HG03064 (cell line): ENCODE measurements around the gene RIMBP2.
"Not testable (repeated sequence)": the region's sequence is repeated elsewhere in the genome, so short reads cannot be mapped to it uniquely, and the experiment has no call there.

Experiments used
- ATAC-seq: cut with Tn5 transposase; IDR thresholded peaks from one replicate; pipeline ENCODE4 v1.9.1; 2021; ENCODE audit warnings: low read depth; ENCODE audit not compliant: unreplicated experiment

RIMBP2 gene

DNA sequence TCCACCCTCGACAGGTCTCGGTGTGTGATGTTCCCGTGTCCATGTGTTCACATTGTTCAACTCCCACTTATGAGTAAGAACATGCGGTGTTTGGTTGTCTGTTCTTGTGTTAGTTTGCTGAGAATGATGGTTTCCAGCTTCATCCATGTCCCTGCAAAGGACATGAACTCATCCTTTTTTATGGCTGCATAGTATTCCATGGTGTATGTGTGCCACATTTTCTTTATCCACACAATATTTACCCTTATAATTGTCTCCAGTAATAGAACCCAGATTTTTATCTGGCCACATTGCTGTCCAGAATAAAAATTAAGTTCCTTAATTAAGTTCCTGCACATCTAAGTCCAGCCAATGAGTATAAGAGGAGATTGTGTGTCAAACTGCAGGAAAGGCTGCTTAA lies 22.3 kb upstream of the RIMBP2 start:
- ATAC-seq, result not testable (repeated sequence)

DNA sequence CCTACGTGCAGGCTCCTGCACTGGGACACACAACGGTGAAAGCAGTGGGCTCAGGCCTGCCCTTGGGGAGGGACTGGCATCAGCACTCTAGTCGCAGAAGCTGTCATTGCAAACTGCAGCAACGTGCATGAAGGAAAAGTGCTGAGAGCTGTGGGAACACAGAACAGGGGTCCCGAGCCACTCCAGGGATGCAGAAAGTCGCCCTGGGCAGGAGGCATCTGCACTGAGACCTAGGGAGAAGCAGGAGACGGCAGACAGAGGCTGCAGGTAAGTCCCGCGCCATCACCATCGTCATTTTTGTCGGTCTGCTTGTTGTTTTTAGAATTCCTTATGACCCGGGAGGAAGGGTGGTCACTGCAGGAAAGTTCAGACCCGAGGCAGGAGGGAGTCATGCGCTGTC lies 21.6 kb upstream of the RIMBP2 start:
- no peak for ATAC-seq

DNA sequence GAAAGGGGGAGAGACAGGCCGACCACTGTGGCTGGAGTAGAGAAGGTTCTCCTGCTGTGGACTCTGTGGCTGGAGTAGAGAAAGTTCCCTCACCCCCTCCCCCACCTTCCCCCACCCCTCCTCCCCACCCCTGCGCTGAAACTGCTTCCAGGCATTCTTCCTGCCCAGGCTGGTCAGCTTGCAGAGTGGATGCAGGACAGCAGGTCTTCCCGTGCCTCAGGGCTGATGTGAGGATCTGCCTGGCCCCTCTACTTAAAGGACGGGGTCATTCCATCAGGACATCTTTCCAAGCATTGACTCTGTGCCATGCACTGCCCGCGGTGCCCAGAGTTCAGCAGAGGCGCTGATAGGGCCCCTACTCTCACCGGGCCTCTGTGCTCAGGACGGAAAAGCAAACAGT lies 13.2 kb upstream of the RIMBP2 start:
- ATAC-seq, result no peak

DNA sequence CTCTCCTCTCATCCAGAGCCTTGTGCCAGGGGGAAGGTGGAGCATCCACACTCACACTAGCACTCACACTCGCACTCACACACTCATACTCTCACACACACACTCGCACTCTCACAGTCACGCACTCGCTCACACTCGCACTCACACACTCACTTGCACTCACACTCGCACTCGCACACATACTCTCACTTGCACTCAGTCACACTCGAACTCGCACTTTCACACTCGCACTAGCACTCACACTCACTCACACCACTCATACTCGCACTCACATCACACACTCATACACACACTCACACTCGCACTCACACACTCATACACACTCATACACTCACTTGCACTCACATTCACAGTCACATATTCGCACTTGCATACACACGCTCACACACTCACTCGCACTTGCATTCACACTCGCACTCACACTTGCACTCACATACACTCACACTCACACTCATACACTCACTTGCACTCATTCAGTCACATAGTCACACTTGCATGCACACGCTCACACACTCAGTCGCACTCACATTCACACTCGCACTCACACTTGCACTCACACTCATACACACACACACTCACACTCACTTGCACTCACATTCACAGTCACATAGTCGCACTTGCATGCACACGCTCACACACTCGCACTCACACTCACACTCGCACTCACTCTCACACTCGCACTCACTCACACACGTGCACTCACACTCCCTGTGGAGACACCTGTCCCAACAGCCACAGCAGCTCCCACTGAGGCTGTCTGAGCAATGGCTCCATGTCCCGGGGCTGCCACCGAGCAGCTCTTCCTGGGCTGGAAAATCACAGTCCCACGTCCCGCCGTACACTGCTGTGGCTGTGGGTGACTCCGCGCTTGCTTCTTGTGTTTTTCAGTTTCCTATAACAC lies 12.3 kb upstream of the RIMBP2 start:
- ATAC-seq, result no peak

DNA sequence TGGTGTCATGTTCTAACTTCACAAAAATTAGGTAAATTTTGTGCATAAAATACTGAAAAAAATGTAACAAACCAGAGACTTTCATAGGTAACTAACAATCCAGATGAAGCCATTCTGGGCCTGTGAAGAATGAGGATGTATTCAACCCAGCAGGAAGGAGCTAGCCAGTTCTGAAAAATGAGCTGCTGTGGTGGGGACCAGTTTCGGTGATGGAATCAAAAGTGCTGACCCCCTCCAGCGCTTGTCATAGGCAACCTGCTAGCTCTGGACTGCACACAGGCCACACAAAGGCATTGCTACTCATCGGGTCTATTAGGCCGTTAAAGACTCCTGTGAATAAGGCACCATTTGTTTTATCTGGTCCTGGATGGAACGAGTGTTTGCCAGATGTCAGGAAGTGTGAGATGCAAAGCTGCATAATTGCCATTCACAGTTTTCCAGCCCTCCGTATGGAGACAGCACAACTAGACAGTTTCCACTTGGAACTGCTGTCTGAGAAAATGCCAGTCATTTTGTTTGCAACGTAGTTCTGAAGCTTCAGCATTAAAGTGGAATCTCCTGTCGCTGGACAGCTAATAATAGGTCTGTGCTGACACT lies 3.3 kb upstream of the RIMBP2 start:
- ATAC-seq, result no peak

DNA sequence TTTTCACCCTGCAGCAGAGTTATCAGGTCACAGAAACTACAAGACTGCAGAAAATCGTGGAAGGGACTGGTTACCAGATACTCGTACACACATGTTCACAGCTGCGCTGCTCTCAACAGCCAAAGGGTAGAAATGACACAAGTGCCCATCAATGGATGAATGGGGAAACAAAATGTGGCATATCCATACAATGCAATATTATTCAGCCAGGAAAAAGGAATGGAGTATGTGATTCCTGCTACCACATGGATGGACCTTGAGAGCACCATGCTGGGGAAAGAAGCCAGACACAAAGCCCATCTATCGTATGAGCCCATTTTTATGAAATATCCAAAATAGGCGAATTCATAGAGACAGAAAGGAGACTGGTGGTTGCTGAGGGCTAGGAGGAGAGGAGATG lies 1.7 kb upstream of the RIMBP2 start:
- ATAC-seq, result no peak

DNA sequence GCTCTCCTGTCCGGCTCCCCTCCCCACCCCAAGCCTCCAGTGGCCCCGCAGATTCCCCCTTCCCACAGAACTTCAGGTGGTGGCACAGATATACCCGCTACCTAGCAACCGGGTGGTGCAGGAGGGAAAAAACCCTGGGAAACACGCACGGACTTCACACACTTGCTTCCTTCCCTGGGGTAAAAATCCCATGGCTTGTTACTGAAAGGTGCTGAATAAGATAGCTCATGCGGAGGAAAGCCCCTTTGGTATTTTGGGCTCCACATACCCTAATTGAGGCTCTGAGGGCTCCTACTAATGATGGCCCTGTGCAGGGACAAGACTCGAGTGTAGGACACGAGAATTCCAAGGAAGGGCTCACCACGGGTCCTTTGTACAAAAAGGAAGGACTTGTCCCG lies 869 bp upstream of the RIMBP2 start:
- ATAC-seq, result no peak

DNA sequence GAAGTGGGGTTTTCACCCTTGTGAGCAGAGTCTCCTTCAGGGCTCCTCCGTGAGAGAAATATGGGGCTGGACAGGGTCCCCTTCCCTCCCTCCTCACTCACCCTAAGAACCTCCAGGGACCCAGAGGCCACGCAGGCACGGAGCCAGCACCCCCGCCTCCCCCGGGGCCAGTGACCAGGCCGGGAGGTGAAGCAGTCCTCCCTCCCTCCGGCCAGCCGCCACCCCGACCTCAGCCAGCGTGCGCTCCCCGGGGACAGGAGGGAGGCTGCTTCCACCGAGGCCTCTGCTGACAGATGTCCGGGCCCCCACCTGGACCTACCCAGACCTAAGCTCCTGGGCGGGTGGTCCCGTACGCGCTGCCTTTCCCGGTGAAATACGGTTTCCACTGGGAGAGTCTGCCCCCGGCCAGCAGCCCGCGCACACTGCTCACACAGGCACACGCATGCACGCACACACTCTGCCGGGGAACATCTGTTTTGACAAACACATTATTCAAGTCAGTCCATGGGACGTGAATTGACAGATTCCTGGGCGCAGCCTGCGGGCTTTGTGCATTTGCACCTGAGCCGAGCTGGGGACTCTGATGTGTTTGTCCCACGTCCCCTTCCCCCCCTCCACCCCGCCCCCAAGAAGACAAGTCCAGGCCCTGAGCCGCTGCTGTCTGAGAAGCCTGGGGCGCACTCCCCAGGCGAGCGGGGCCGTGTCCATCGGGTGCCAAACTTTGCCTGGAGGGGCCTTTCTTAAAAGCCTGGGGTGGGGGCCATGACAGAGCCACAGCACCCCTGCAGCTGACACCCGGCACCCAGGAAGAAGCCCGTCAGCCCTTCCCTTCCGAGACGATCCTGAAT lies 725 bp downstream of the RIMBP2 start:
- no peak for ATAC-seq

DNA sequence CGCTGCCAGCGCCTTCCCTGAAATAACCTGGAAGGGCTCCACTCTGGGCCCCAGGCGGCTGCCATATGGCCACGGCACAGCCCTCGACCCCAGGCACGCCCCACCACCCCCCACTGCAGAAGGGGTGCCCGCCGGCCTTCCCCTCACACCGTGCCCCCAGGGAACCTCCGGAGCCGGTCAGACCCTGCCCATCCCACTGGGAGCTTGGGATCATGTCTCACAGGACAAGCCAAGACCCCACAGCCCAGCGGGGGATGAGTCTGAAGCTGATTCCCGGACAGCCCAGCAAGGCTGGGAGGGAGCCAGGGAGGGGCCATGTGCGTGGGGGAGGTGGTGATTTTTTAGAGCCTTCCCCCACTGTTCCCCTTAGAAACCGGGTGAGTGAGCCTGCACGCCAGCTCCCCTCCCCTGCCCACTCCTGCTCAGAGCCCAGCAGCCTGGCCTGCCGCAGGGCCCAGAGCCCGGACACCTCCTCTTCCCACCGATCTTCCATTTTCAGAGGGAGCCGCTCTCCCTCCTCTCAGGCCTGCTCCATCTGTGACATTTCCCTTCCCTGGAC lies 1.4 kb downstream of the RIMBP2 start:
- no peak for ATAC-seq

DNA sequence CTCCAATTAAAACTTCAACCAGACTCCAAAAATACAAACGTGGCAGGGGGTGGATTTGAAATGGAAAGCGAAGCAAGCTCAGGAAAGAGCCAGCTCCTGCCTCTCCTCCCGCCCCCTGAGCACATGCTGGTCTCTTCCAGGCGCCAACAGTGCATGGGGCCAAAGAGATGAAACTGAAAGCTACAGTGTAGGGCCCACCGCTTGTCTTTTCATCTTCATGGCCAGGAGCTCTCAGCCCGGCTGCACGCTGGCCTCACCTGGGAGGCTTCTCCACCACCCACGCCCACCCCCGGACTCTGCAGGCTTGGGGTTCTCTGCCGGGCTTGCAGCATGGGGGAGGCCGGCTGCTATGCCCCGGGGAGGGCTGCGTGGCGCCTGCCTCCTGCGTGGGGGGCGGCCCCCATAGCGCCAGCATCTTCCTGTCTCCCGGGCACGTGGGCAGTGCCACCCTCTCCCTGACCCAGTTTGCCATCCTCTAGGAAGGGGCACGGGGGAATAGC lies 2.0 kb downstream of the RIMBP2 start:
- no peak for ATAC-seq

DNA sequence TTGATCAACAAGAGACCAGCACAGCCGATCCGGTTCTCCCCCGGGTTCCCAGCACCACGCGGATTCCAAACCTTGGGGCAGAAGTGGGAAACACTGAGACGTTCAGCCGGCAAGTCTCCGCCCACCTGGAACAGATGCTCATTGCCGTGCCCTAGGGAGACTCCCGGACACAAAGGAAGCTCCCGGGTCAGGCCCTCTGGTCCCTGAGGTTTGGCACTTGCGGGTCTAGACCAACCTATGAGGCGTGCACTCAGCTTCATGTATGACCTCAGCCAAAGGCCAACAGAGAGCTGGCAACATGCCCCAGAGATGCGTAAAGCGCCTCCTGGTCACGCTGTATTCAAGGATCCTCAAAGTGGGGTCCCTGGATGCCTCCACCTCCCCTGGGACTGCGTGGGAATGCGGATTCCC lies 2.5 kb downstream of the RIMBP2 start:
- ATAC-seq, result no peak

DNA sequence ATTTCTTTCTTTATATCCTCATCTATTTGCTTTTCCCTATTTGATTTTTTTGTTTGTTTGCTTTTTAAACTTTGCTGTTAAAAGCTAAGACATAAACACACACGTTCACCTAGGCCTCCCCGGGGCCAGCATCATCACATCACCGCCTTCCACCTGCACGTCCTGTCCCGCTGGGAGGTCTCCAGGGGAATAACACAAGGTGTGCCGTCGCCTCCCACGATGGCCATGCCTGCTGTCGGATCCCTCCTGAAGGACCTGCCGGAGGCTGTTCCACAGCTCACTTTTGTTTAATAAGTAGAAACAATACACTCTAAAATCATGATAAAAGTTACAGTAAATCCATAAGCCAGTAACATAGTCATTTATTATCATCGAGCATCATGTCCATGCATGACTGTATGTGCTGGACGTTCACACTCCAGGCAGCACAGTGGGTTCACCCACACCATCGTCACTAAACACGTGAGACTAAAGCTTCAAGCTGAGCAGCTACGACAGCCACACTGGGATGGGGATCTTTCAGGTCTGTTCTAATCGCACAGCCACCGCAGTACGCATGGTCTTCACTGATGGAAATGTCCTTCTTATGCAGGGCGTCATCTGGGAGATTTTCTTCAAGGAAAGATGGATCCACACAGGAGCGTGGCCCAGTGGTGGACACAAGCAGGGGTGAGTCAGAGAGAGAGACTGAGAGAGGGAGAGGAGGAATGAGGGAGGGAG lies 3.6 kb downstream of the RIMBP2 start:
- ATAC-seq, result no peak

DNA sequence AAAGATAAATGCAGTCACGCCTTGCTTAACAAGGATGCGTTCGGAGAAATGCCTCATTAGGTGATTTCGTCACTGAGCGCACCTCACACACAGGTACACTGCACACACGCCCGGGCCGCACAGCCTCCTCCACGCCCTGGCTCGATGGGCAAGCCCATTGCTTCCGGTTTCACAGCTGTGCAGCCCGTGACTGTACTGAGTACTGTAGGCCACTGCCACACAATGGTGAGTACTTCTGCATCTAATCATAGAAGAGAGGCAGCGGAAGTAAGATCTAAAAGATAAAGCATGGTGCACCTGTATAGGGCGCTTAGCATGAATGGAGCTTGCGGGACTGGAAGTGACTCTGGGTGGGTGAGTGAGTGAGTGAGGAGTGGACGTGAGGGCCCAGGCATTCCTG lies 4.3 kb downstream of the RIMBP2 start:
- ATAC-seq, result no peak

DNA sequence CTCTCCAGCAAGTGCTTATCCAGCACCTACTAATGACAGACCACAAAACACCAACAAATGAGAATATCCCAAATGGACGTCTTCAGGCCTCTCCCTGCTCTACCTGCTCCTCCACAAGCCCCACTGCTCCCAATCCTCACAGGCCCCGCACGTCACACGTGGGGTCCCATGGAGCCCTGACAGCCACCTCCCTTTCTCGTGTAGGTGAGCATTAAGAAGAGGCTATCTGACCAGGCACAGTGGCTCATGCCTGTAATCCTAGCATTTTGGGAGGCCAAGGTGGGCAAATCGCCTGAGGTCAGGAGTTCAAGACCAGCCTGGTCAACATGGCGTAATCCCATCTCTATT lies 5.4 kb downstream of the RIMBP2 start:
- no peak for ATAC-seq

DNA sequence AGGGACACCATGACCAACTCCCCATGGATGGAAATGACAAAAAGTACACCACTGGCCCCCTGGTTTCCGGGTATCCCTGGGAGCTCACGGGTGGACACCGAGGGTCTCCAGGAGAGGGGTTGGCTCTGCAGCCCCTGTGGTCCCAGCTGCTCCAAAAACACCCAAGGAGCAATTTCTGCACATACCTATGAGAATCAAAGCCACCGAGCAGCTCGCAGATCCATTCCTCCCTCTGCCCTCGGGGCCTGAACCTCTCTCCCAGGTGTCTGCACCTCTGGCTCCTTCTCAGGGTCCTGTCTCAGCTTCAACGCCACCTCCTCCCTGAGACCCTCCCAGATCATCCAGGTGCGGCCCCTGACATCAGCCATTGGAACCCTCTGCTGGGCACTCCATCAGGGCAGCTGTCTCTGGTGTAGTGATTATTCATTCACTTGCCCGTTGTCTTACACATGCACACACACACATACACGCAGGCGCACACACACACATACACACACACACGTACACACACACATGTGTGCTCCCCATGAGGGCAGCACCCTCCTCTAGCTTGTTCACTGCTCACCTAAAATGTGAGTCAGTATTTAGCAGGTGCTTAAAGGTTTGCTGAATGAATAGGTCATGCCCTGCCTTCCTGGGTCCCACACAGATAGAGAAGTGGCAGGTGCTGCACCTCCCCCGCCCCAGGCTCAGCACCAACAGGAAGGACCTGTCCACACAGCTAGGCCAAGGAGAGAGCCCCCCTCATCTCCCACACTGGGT lies 5.9 kb downstream of the RIMBP2 start:
- ATAC-seq, result no peak

DNA sequence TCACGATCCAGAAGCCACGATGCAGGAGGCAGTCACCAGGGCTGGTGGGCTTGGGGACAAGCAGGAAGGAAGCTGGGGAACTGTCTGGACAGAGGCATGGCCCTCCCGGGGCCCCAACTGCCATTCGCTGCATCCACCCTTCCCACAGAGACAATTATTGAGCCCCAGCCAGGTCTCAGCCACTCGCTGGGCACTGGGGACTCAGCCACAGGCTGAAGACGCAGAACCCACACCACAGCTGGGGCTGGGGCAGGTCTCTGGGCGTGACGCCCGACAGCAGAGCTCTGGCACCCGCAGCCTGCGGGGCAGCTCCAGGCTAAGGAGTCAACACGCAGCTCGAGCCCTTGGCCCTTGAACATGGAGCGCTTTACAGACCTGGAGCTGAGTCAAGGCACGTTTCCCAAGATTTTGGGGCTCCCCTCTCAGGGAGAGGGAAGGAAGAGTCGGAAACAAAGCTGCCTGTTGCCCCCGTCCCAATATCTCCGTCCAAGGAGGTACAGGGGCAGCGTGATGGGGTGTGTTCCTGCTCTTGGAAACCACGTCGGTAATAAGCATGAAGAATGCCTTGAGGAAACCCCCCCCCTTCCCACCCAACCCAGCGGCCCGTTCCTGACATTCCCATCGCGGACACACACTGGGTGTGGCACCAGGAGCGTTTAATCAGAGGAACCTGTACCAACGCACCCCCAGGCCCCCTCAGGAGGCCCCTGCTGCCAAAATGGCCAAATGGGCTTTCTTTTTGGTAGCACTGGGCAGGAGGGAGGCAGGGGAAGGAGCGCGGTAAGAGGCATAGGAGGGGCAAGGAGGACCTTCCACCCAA lies 6.7 kb downstream of the RIMBP2 start:
- ATAC-seq, result no peak

DNA sequence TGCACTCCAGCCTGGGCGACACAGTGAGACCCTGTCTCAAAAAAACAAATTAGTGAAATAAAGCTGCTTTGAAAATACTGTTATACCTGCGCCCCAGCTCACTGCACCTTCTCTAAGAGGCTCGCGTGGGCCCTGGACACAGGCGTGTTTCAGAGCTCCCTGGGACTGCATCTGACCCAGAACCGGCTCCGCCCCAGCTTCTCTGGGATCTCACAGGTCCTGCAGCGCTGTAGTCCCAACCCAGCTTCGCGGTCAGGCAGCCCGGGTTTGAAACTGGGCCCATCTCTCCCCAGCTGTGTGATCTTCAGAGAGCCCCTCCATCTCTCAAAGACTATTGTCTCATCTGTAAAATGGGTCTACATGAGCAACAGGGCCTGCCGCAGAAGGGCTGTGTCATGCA lies 7.5 kb downstream of the RIMBP2 start:
- ATAC-seq, result no peak

DNA sequence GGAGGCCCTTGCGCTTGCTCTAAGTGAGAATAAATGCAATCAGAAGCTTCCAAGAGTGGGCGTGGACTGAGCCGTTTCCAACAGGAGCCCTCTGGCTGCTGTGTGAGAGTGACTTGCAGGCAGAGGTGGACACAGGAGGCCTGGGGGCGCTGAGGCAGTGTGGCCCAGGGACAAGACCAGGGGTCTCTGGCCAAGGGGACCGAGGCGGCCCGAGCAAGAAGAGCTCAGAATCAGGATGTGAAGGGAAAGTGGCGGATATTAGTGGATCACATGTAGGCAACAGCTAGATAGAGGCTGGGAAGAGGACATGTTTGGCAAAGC lies 8.6 kb downstream of the RIMBP2 start:
- no peak for ATAC-seq
